H1 (cell line): Measurements from ENCODE around the gene NEUROD6. TPM values are rescaled to one million over a fixed set of nuclear protein-coding genes. Genes with fewer than 3 reads are reported as not detected.

ENCODE experiments used
- CTCF ChIA-PET: fragments of 300-600 bp; sonication (Branson Sonifier 250); formaldehyde crosslinking; loops from one replicate; lab custom pipeline; 2021; ENCODE audit not compliant: partially characterized antibody; lab: Charles Lee
- POLR2A ChIA-PET: fragments of 300-600 bp; sonication (Branson Sonifier 250); formaldehyde crosslinking; loops from one replicate; lab custom pipeline; 2021; ENCODE audit warnings: inconsistent platforms; ENCODE audit not compliant: partially characterized antibody; lab: Charles Lee
- DNase-seq, 2 experiments: peaks; one replicate each; pipeline versions ENCODE4 v3.0.0 to v3.0.0-alpha.2; 2010 to 2022; ENCODE audit warnings: low spot score in 2 of 2, low read depth in 1 of 2, mixed read lengths in 1 of 2
- FAIRE-seq: peaks from 2 replicates; lab custom pipeline; 2011; peaks lifted over from hg19 to GRCh38; lab: Jason Lieb, UNC
- H2AFZ ChIP-seq: 2 replicates; pipeline ENCODE4 v1.8.1; 2012; ENCODE audit warnings: low read length, inconsistent platforms
- H2AK5ac ChIP-seq: 2 replicates; pipeline ENCODE4 v1.6.1; 2013; ENCODE audit warnings: low read depth, low read length
- H2BK120ac ChIP-seq: replicated peaks from 2 replicates; pipeline ENCODE3; 2013; ENCODE audit warnings: low read depth, low read length, inconsistent platforms
- H2BK12ac ChIP-seq: 2 replicates; pipeline ENCODE4 v1.6.1; 2013; ENCODE audit warnings: low read depth, low read length
- H2BK15ac ChIP-seq: 2 replicates; pipeline ENCODE4 v1.6.1; 2013; ENCODE audit warnings: low read length
- H2BK20ac ChIP-seq: 2 replicates; pipeline ENCODE4 v1.6.1; 2013; ENCODE audit warnings: low read length
- H2BK5ac ChIP-seq: 2 replicates; pipeline ENCODE4 v1.6.1; 2013; ENCODE audit warnings: low read depth, low read length
- H3K14ac ChIP-seq: 2 replicates; pipeline ENCODE4 v1.6.1; 2013; ENCODE audit warnings: inconsistent platforms; ENCODE audit not compliant: insufficient read length
- H3K18ac ChIP-seq: 2 replicates; pipeline ENCODE4 v1.6.1; 2013; ENCODE audit warnings: low read length; ENCODE audit errors: extremely low read depth
- H3K23ac ChIP-seq: 2 replicates; pipeline ENCODE4 v1.6.1; 2013; ENCODE audit warnings: inconsistent platforms; ENCODE audit not compliant: insufficient read length
- H3K23me2 ChIP-seq: 2 replicates; pipeline ENCODE4 v1.6.1; 2013; ENCODE audit warnings: low read depth, low read length
- H3K27ac ChIP-seq: 2 replicates; pipeline ENCODE4 v1.6.1; 2011; ENCODE audit warnings: low read depth, low read length, inconsistent platforms
- H3K27me3 ChIP-seq, 4 experiments: replicated peaks in 1 of 4; 1 replicate in 1 of 4; 2 replicates in 3 of 4; pipeline versions ENCODE4 v1.6.1 to v1.8.1; 2011 to 2013; ENCODE audit warnings: low read length in 3 of 4, mild to moderate bottlenecking in 3 of 4, inconsistent platforms in 2 of 4, mixed read lengths in 2 of 4, moderate library complexity in 1 of 4; ENCODE audit not compliant: control insufficient read depth in 3 of 4, insufficient read depth in 3 of 4; ENCODE audit errors: extremely low read depth in 1 of 4
- H3K36me3 ChIP-seq, 4 experiments: 2 replicates each; pipeline versions ENCODE4 v1.6.1 to v1.8.1; 2011 to 2013; ENCODE audit warnings: mild to moderate bottlenecking in 4 of 4, low read length in 3 of 4, moderate library complexity in 2 of 4, control low read depth in 1 of 4, inconsistent platforms in 1 of 4; ENCODE audit not compliant: insufficient read depth in 4 of 4, control insufficient read depth in 2 of 4
- H3K4ac ChIP-seq: replicated peaks from 2 replicates; pipeline ENCODE3; 2013; ENCODE audit warnings: low read length, low read depth, mixed read lengths, inconsistent platforms; ENCODE audit not compliant: insufficient read length
- H3K4me1 ChIP-seq, 4 experiments: replicated peaks in 1 of 4; 1 replicate in 1 of 4; 2 replicates in 3 of 4; pipeline versions ENCODE4 v1.6.1 to v1.8.1; 2011 to 2013; ENCODE audit warnings: low read length in 3 of 4, inconsistent platforms in 2 of 4, mixed read lengths in 1 of 4; ENCODE audit not compliant: insufficient read depth in 4 of 4, control insufficient read depth in 3 of 4
- H3K4me2 ChIP-seq, 2 experiments: 2 replicates each; pipeline versions ENCODE4 v1.6.1 to v1.8.1; 2011 to 2013; ENCODE audit warnings: low read depth in 2 of 2, low read length in 2 of 2, control low read depth in 1 of 2, inconsistent platforms in 1 of 2, mild to moderate bottlenecking in 1 of 2; ENCODE audit not compliant: insufficient read depth in 1 of 2
- H3K4me3 ChIP-seq, 4 experiments: fragments of 200-600, 300-600 bp in 1 of 4; sonication (generic), shearing (Covaris generic), sonication (Bioruptor Twin) in 1 of 4; 2 replicates each; pipeline versions ENCODE4 v1.5.1 to v1.8.1; 2011 to 2016; ENCODE audit warnings: low read length in 4 of 4, low read depth in 3 of 4, control low read depth in 2 of 4, inconsistent platforms in 2 of 4, mild to moderate bottlenecking in 2 of 4, mixed read lengths in 1 of 4, moderate library complexity in 1 of 4; ENCODE audit not compliant: insufficient read depth in 2 of 4; ENCODE audit errors: extremely low read depth in 1 of 4
- H3K56ac ChIP-seq: replicated peaks from 2 replicates; pipeline ENCODE3; 2013; ENCODE audit warnings: low read depth, mild to moderate bottlenecking, mixed read lengths, low read length, inconsistent platforms; ENCODE audit not compliant: insufficient read length
- H3K79me1 ChIP-seq: 2 replicates; pipeline ENCODE4 v1.6.1; 2013; ENCODE audit warnings: low read depth, low read length, control low read depth
- H3K79me2 ChIP-seq, 2 experiments: 2 replicates each; pipeline versions ENCODE4 v1.6.1 to v1.8.1; 2012 to 2013; ENCODE audit warnings: low read length in 2 of 2, mild to moderate bottlenecking in 2 of 2, inconsistent platforms in 1 of 2; ENCODE audit not compliant: insufficient read depth in 2 of 2, control insufficient read depth in 1 of 2
- H3K9ac ChIP-seq, 4 experiments: replicated peaks in 1 of 4; 1 replicate in 1 of 4; 2 replicates in 3 of 4; pipeline versions ENCODE4 v1.6.1 to v1.8.1; 2011 to 2013; ENCODE audit warnings: low read depth in 3 of 4, low read length in 3 of 4, control low read depth in 2 of 4, mild to moderate bottlenecking in 2 of 4, moderate library complexity in 2 of 4, inconsistent platforms in 1 of 4; ENCODE audit errors: extremely low read depth in 1 of 4
- H3K9me3 ChIP-seq, 2 experiments: 2 replicates each; pipeline versions ENCODE4 v1.6.1 to v1.8.1; 2012 to 2013; ENCODE audit warnings: mild to moderate bottlenecking in 2 of 2, moderate library complexity in 2 of 2, control low read depth in 1 of 2, inconsistent platforms in 1 of 2, low read depth in 1 of 2, low read length in 1 of 2, mixed read lengths in 1 of 2; ENCODE audit not compliant: insufficient read depth in 2 of 2
- H4K20me1 ChIP-seq, 2 experiments: replicated peaks in 1 of 2; 2 replicates each; pipeline versions ENCODE3 to v1.8.1; 2011 to 2013; ENCODE audit warnings: inconsistent platforms in 2 of 2, low read length in 2 of 2, mild to moderate bottlenecking in 1 of 2; ENCODE audit not compliant: insufficient read depth in 2 of 2, control insufficient read depth in 1 of 2
- H4K5ac ChIP-seq: 2 replicates; pipeline ENCODE4 v1.6.1; 2013; ENCODE audit warnings: low read length, low read depth, mixed read lengths, inconsistent platforms; ENCODE audit not compliant: insufficient read length
- H4K8ac ChIP-seq: 2 replicates; pipeline ENCODE4 v1.8.0; 2013; ENCODE audit warnings: mild to moderate bottlenecking, moderate library complexity, low read length, inconsistent platforms; ENCODE audit not compliant: insufficient read depth; ENCODE audit errors: extremely low read depth
- H4K91ac ChIP-seq: replicated peaks from 2 replicates; pipeline ENCODE3; 2013; ENCODE audit warnings: low read length, mixed read lengths, inconsistent platforms; ENCODE audit not compliant: insufficient read length
- BCL11A ChIP-seq, 2 experiments: IDR thresholded peaks; one replicate each; pipeline ENCODE4 v1.6.1; 2011; ENCODE audit warnings: low read depth in 2 of 2, low read length in 2 of 2, mild to moderate bottlenecking in 2 of 2
- CHD1 ChIP-seq: IDR thresholded peaks from 2 replicates; pipeline ENCODE4 v1.6.1; 2012; ENCODE audit warnings: low read depth, low read length, improper control_type of control experiment
- EP300 ChIP-seq, 2 experiments: IDR thresholded peaks; 1 replicate in 1 of 2; 2 replicates in 1 of 2; pipeline ENCODE4 v1.6.1; 2011 to 2012; ENCODE audit warnings: low read depth in 2 of 2, low read length in 2 of 2, mild to moderate bottlenecking in 2 of 2, borderline replicate concordance in 1 of 2, inconsistent platforms in 1 of 2, moderate library complexity in 1 of 2
- EZH2 ChIP-seq: fragments of 200-600 bp; sonication (generic); IDR thresholded peaks from 2 replicates; pipeline ENCODE4 v1.7.1; 2012; ENCODE audit warnings: low read depth, mild to moderate bottlenecking, moderate library complexity, low read length, inconsistent platforms; ENCODE audit not compliant: severe bottlenecking
- GTF2F1 ChIP-seq: IDR thresholded peaks from 2 replicates; pipeline ENCODE4 v1.6.1; 2012; ENCODE audit warnings: low read depth, low read length, improper control_type of control experiment, borderline replicate concordance
- HDAC6 ChIP-seq: IDR thresholded peaks from one replicate; pipeline ENCODE4 v1.7.1; 2012; ENCODE audit warnings: low read depth, mild to moderate bottlenecking, inconsistent platforms, low read length, moderate library complexity
- JUND ChIP-seq: IDR thresholded peaks from 2 replicates; pipeline ENCODE4 v1.6.1; 2011; ENCODE audit warnings: mild to moderate bottlenecking, improper control_type of control experiment, low read length
- MAFK ChIP-seq: IDR thresholded peaks from 2 replicates; pipeline ENCODE4 v1.6.1; 2012; ENCODE audit warnings: low read depth, mild to moderate bottlenecking, improper control_type of control experiment, low read length
- NRF1 ChIP-seq: IDR thresholded peaks from 2 replicates; pipeline ENCODE4 v1.6.1; 2011; ENCODE audit warnings: mild to moderate bottlenecking, low read depth, low read length, improper control_type of control experiment
- POLR2AphosphoS5 ChIP-seq: IDR thresholded peaks from 2 replicates; pipeline ENCODE4 v1.6.1; 2011; ENCODE audit warnings: low read depth, low read length
- POU5F1 ChIP-seq: IDR thresholded peaks from 2 replicates; pipeline ENCODE4 v1.6.1; 2011; ENCODE audit warnings: low read depth, mild to moderate bottlenecking, low read length, moderate library complexity
- RFX5 ChIP-seq: IDR thresholded peaks from 2 replicates; pipeline ENCODE4 v1.6.1; 2011; ENCODE audit warnings: low read depth, low read length, improper control_type of control experiment, borderline replicate concordance
- RXRA ChIP-seq: IDR thresholded peaks from 2 replicates; pipeline ENCODE4 v1.6.1; 2011; ENCODE audit warnings: low read depth, mild to moderate bottlenecking, low read length, moderate library complexity; ENCODE audit not compliant: insufficient read depth
- SP1 ChIP-seq: IDR thresholded peaks from 2 replicates; pipeline ENCODE4 v1.6.1; 2011; ENCODE audit warnings: low read depth, low read length
- TAF1 ChIP-seq: IDR thresholded peaks from 2 replicates; pipeline ENCODE4 v1.6.1; 2011; ENCODE audit warnings: mild to moderate bottlenecking, low read depth, low read length
- TBP ChIP-seq: IDR thresholded peaks from 2 replicates; pipeline ENCODE4 v1.6.1; 2011; ENCODE audit warnings: low read depth, low read length, improper control_type of control experiment
- WGBS, 2 experiments: shearing (Covaris generic) in 1 of 2; methylation state at CpG; one replicate each; pipeline versions ENCODE4 v1.1.6 to v1.1.7; 2013 to 2015; ENCODE audit warnings: low lambda C conversion rate in 2 of 2, mixed read lengths in 2 of 2, inconsistent platforms in 1 of 2, low coverage in 1 of 2, missing lambda C conversion rate in 1 of 2; ENCODE audit not compliant: insufficient replicate concordance in 2 of 2, insufficient coverage in 1 of 2, insufficient read length in 1 of 2; ENCODE audit errors: extremely low coverage in 1 of 2, missing lambda C conversion rate in 1 of 2; 5-methylcytosine and 5-hydroxymethylcytosine counted together
- polyA plus RNA-seq, 7 experiments: library from polyadenylated mRNA; depleted of rRNA in 3 of 7; stranded (reverse) in 5 of 7; unstranded in 2 of 7; fragments of >200 nt in 5 of 7; fragments of 200-250 nt in 2 of 7; gene quantifications; 1 replicate in 5 of 7; 2 replicates in 1 of 7; 4 replicates in 1 of 7; pipeline versions ENCODE4 v1.2.1 to v1.2.3, GENCODE V29; 2011 to 2013; ENCODE audit warnings: missing spikeins in 2 of 7, mixed read lengths in 2 of 7
- total RNA-seq: library from RNA; stranded (reverse); fragmentation: NEBNext Ultra II Directional; extraction: Animal tissue kit (Norgen Biotek cat#: 25700); gene quantifications from 2 replicates; pipeline ENCODE4 v1.2.1, GENCODE V29; 2021

NEUROD6 gene
- total and polyA plus RNA-seq, 2 of the 8 experiments (the other 6 are each of a cell fraction or from before 2014, with no cell fraction given), result not detected

DNA sequence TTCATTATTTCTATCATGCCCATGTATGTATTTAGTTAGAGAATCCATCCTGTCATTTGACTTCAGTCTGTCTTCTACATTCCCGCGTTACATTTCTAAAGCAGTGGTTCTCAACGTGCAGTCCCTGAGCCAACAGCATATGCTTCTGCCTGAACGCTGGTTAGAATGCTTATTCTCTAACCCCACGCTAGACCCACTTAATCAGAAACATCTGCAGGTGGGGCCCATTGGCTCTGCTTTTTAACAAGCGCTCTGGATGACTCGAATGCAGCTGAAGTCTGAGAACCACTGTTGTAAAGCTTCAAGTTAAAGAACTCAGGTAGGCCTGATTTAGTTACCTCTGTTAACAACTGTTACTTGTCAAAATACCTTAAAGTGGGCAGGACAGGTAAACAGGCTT lies 38.2 kb downstream of the NEUROD6 start:
- no peak overlapping the region for H2AK5ac ChIP-seq
- H3K14ac ChIP-seq, result no peak overlapping the region
- ChIA-PET CTCF (interaction anchor here (1.4 kb wide), 1 partner anchor 168 kb away, joined by 4 read pairs; no protein-coding TSS in a partner anchor), POLR2A (no interaction called here)
- no peaks in the 10 kb centered on the region for H3K4me1 ChIP-seq
- H3K79me2 ChIP-seq, result no peaks in the 10 kb centered on the region
- DNase-seq (no peak), FAIRE-seq (no peak)
- H3K4me2 ChIP-seq, result no peak overlapping the region
- H3K18ac ChIP-seq, result no peak overlapping the region
- no peaks in the 10 kb centered on the region for H3K36me3 ChIP-seq
- H4K20me1 ChIP-seq, result no peaks in the 10 kb centered on the region
- no peak overlapping the region for H2AFZ ChIP-seq
- H2BK120ac ChIP-seq, result no peak overlapping the region
- H3K4ac ChIP-seq, result no peak overlapping the region
- H4K8ac ChIP-seq, result no peak overlapping the region
- H2BK12ac ChIP-seq, result no peak overlapping the region
- WGBS, 2 experiments, result 92% methylated on average over 7 of the region's 7 CpGs; no CpG with 5 or more reads in 1 of the 2 experiments
- no peak overlapping the region for H3K27ac ChIP-seq
- H3K4me3 ChIP-seq, result no peak overlapping the region
- no peak overlapping the region for H4K5ac ChIP-seq
- H3K23me2 ChIP-seq, result no peaks in the 10 kb centered on the region; the same call in 1 of the 2 replicates
- no peak overlapping the region for H3K56ac ChIP-seq
- H4K91ac ChIP-seq, result no peak overlapping the region
- no peaks in the 10 kb centered on the region for H3K79me1 ChIP-seq
- H2BK5ac ChIP-seq, result no peak overlapping the region
- H2BK20ac ChIP-seq, result no peak overlapping the region
- no peaks in the 10 kb centered on the region for H3K9me3 ChIP-seq
- H3K23ac ChIP-seq, result no peak overlapping the region
- no peaks in the 10 kb centered on the region for H3K27me3 ChIP-seq
- no peak overlapping the region for H3K9ac ChIP-seq
- no peak overlapping the region for H2BK15ac ChIP-seq
- TF ChIP-seq BCL11A (IDR thresholded peaks at IDR 0.05; ENCODE audit: low read depth in 2 of 2, low read length in 2 of 2) (no peak), RFX5 (no peak), CHD1 (no peak), POLR2AphosphoS5 (no peak), SP1 (no peak), NRF1 (no peak), TBP (no peak), MAFK (no peak), TAF1 (no peak), EZH2 (no peak), POU5F1 (no peak), JUND (no peak), RXRA (no peak), GTF2F1 (no peak), EP300 (IDR thresholded peaks at IDR 0.05; ENCODE audit: borderline replicate concordance in 1 of 2, low read depth in 2 of 2, low read length in 2 of 2) (no peak), HDAC6 (no peak)
